Muscle layer of duodenum (tissue), 2 donors: ENCODE data around the gene YWHAG.
"Not testable (repeated sequence)": the region's sequence is repeated elsewhere in the genome, so short reads cannot be mapped to it uniquely, and the experiment has no call there.

Experiments used
- H3K27ac ChIP-seq: one replicate; pipeline ENCODE4 v1.7.0; 2013; ENCODE audit warnings: mild to moderate bottlenecking, low read length
- H3K27me3 ChIP-seq: one replicate; pipeline ENCODE4 v1.7.0; 2013; ENCODE audit warnings: low read depth, mild to moderate bottlenecking, control low read depth, low read length
- H3K36me3 ChIP-seq, 2 donors: one replicate each; pipeline ENCODE4 v1.7.0; 2013; ENCODE audit warnings: low read length in 2 of 2, control low read depth in 1 of 2, mild to moderate bottlenecking in 1 of 2; ENCODE audit not compliant: insufficient read depth in 2 of 2, control insufficient read depth in 1 of 2
- H3K4me1 ChIP-seq, 2 donors: one replicate each; pipeline ENCODE4 v1.7.0; 2013; ENCODE audit warnings: low read length in 2 of 2, mild to moderate bottlenecking in 2 of 2, control low read depth in 1 of 2, moderate library complexity in 1 of 2; ENCODE audit not compliant: insufficient read depth in 2 of 2, control insufficient read depth in 1 of 2
- H3K4me3 ChIP-seq, 2 donors: one replicate each; pipeline ENCODE4 v1.7.0; 2013; ENCODE audit warnings: low read length in 2 of 2, low read depth in 1 of 2, mild to moderate bottlenecking in 1 of 2
- H3K9me3 ChIP-seq, 2 donors: one replicate each; pipeline ENCODE4 v1.7.0; 2013; ENCODE audit warnings: low read length in 2 of 2, control low read depth in 1 of 2, mild to moderate bottlenecking in 1 of 2; ENCODE audit not compliant: control insufficient read depth in 1 of 2
- donor health status: healthy.

Gene YWHAG

GRCh38 chr7:76316984-76317781, 41.6 kb downstream of the YWHAG start:
- H3K36me3 ChIP-seq: no peaks in the 10 kb centered on the region
- no peaks in the 10 kb centered on the region for H3K27me3 ChIP-seq
- H3K4me3 ChIP-seq: peak overlapping the region; percentile 76 to 84
- peak overlapping the region; percentile 87 for H3K27ac ChIP-seq
- H3K9me3 ChIP-seq: no peaks in the 10 kb centered on the region
- peaks cover 6 to 13% of the 10 kb centered on the region in 2 donors for H3K4me1 ChIP-seq

- no peak overlapping the region for H3K4me3 ChIP-seq
- no peaks in the 10 kb centered on the region for H3K27me3 ChIP-seq
- no peaks in the 10 kb centered on the region for H3K9me3 ChIP-seq
- no peaks in the 10 kb centered on the region for H3K36me3 ChIP-seq
- H3K27ac ChIP-seq: no peak overlapping the region
- H3K4me1 ChIP-seq: peaks cover 6 to 13% of the 10 kb centered on the region in 2 donors
Observed at GRCh38 chr7:76315364-76315763, 43.4 kb downstream of the YWHAG start.

- H3K4me3 ChIP-seq, H3K27me3 ChIP-seq, H3K9me3 ChIP-seq, H3K36me3 ChIP-seq, H3K27ac ChIP-seq: not testable (repeated sequence)
- H3K4me1 ChIP-seq: peaks cover 6 to 16% of the 10 kb centered on the region in 2 donors
Observed at GRCh38 chr7:76314740-76315139, 44.1 kb downstream of the YWHAG start.

GRCh38 chr7:76314042-76314721, 44.6 kb downstream of the YWHAG start:
- Histone ChIP-seq H3K27me3 (no peaks in the 10 kb centered on the region), H3K27ac (no peak overlapping the region), H3K4me3 (no peak overlapping the region), H3K36me3 (no peaks in the 10 kb centered on the region), H3K9me3 (no peaks in the 10 kb centered on the region), H3K4me1 (peaks cover 5 to 11% of the 10 kb centered on the region in 2 donors)

GRCh38 chr7:76311838-76312237, 47.0 kb downstream of the YWHAG start:
- H3K4me1 ChIP-seq: peaks cover 0 to 16% of the 10 kb centered on the region in 2 donors
- not testable (repeated sequence) for H3K27ac ChIP-seq, H3K9me3 ChIP-seq, H3K27me3 ChIP-seq, H3K4me3 ChIP-seq, H3K36me3 ChIP-seq

GRCh38 chr7:76310102-76310957, 48.5 kb downstream of the YWHAG start:
- Histone ChIP-seq H3K9me3 (no peaks in the 10 kb centered on the region), H3K27ac (no peak overlapping the region), H3K27me3 (no peaks in the 10 kb centered on the region), H3K4me1 (peaks cover 0 to 26% of the 10 kb centered on the region in 2 donors), H3K4me3 (no peak overlapping the region), H3K36me3 (no peaks in the 10 kb centered on the region)

- not testable (repeated sequence) for H3K27ac ChIP-seq
Observed at GRCh38 chr7:76309341-76310101, 49.3 kb downstream of the YWHAG start.

GRCh38 chr7:76308874-76309273, 49.9 kb downstream of the YWHAG start:
- H3K27ac ChIP-seq, H3K4me3 ChIP-seq, H3K36me3 ChIP-seq, H3K27me3 ChIP-seq, H3K9me3 ChIP-seq: not testable (repeated sequence)
- H3K4me1 ChIP-seq: peaks cover 5 to 36% of the 10 kb centered on the region in 2 donors

More at GRCh38 chr7:76309341-76310101, 49.3 kb downstream of the YWHAG start:
- peaks cover 4 to 33% of the 10 kb centered on the region in 2 donors for H3K4me1 ChIP-seq
- H3K36me3 ChIP-seq, H3K27me3 ChIP-seq, H3K9me3 ChIP-seq, H3K4me3 ChIP-seq: not testable (repeated sequence)

GRCh38 chr7:76304888-76305375, 53.9 kb downstream of the YWHAG start:
- no peaks in the 10 kb centered on the region for H3K9me3 ChIP-seq
- peak overlapping the region; percentile 16 to 95 for H3K4me3 ChIP-seq

GRCh38 chr7:76303202-76304147, 55.3 kb downstream of the YWHAG start:
- Histone ChIP-seq H3K36me3 (peaks cover 0 to 7% of the 10 kb centered on the region in 2 donors), H3K27ac (peak overlapping the region; percentile 82), H3K4me1 (peaks cover 5 to 33% of the 10 kb centered on the region in 2 donors), H3K27me3 (no peaks in the 10 kb centered on the region), H3K4me3 (peak overlapping the region; percentile 67 to 95), H3K9me3 (no peaks in the 10 kb centered on the region)

More at GRCh38 chr7:76304888-76305375, 53.9 kb downstream of the YWHAG start:
- no peaks in the 10 kb centered on the region for H3K27me3 ChIP-seq
- H3K36me3 ChIP-seq: peaks cover 0 to 7% of the 10 kb centered on the region in 2 donors
- peak overlapping the region; percentile 63 for H3K27ac ChIP-seq
- peaks cover 5 to 33% of the 10 kb centered on the region in 2 donors for H3K4me1 ChIP-seq
